ENCODE data around the gene DTWD1.
"Not testable (repeated sequence)": the region's sequence is repeated elsewhere in the genome, so short reads cannot be mapped to it uniquely, and the experiment has no call there.

The DTWD1 gene

GRCh38 chr15:49649987-49650386 is 29.1 kb downstream of the DTWD1 start:
- DNase-seq, result no peak

- DNase-seq, result no peak
These were observed 29.8 kb downstream of the DTWD1 start for GRCh38 chr15:49650676-49651075.

- no peak for DNase-seq
These were observed 32.1 kb downstream of the DTWD1 start for GRCh38 chr15:49652922-49653321.

GRCh38 chr15:49656734-49657133 is 35.9 kb downstream of the DTWD1 start:
- no peak for DNase-seq

- DNase-seq, result no peak
These were observed 43.9 kb downstream of the DTWD1 start for GRCh38 chr15:49664716-49665115.

- not testable (repeated sequence) for DNase-seq
These were observed 45.6 kb downstream of the DTWD1 start for GRCh38 chr15:49666486-49666885.

GRCh38 chr15:49669288-49669687 is 48.4 kb downstream of the DTWD1 start:
- no peak for DNase-seq

GRCh38 chr15:49673861-49674260 is 53.0 kb downstream of the DTWD1 start:
- no peak for DNase-seq

- no peak for DNase-seq
These were observed 53.5 kb downstream of the DTWD1 start for GRCh38 chr15:49674370-49674769.

- DNase-seq, result no peak
These were observed 54.2 kb downstream of the DTWD1 start for GRCh38 chr15:49675041-49675440.

- no peak for DNase-seq
These were observed 57.8 kb downstream of the DTWD1 start for GRCh38 chr15:49678655-49679054.

- no peak for DNase-seq
These were observed 65.8 kb downstream of the DTWD1 start for GRCh38 chr15:49686599-49686998.

- DNase-seq, result no peak
These were observed 67.4 kb downstream of the DTWD1 start for GRCh38 chr15:49688135-49688790.

GRCh38 chr15:49692514-49693090 is 71.8 kb downstream of the DTWD1 start:
- no peak for DNase-seq

- DNase-seq, result no peak
These were observed 72.7 kb downstream of the DTWD1 start for GRCh38 chr15:49693498-49693897.

GRCh38 chr15:49696433-49696832 is 75.6 kb downstream of the DTWD1 start:
- no peak for DNase-seq

GRCh38 chr15:49697121-49697520 is 76.3 kb downstream of the DTWD1 start:
- DNase-seq, result no peak

GRCh38 chr15:49702982-49703381 is 82.1 kb downstream of the DTWD1 start:
- not testable (repeated sequence) for DNase-seq
